OCI-LY1 (cell line): ENCODE results near the gene DNAJC15.
A peak's percentile ranks its signal among the peaks of the same experiment; 100 is the strongest.

Experiments used
- H2AFZ ChIP-seq: fragments of 200-600 bp; sonication (generic), shearing (Covaris generic); 2 replicates; pipeline ENCODE4 v1.6.0; 2014; ENCODE audit warnings: antibody characterized with exemption, mild to moderate bottlenecking, low read length
- H3F3A ChIP-seq: fragments of 200-600 bp; sonication (generic), shearing (Covaris generic); 2 replicates; pipeline ENCODE4 v1.6.0; 2014; ENCODE audit warnings: mild to moderate bottlenecking, antibody characterized with exemption, low read length, moderate library complexity; ENCODE audit not compliant: insufficient read depth
- H3K27ac ChIP-seq: fragments of 200-600 bp; sonication (generic); 2 replicates; pipeline ENCODE4 v1.5.1; 2014; ENCODE audit warnings: low read length, mixed run types, mild to moderate bottlenecking, low read depth; ENCODE audit not compliant: poor library complexity, severe bottlenecking
- H3K27me3 ChIP-seq: fragments of 200-600 bp; sonication (generic); 2 replicates; pipeline ENCODE4 v1.6.0; 2014; ENCODE audit warnings: antibody characterized with exemption, mild to moderate bottlenecking, low read length, moderate library complexity; ENCODE audit not compliant: insufficient read depth
- H3K36me3 ChIP-seq: fragments of 200-600 bp; sonication (generic); 2 replicates; pipeline ENCODE4 v1.6.1; 2014; ENCODE audit warnings: mild to moderate bottlenecking, antibody characterized with exemption, low read length, moderate library complexity, mixed read lengths; ENCODE audit not compliant: insufficient read depth
- H3K4me1 ChIP-seq: fragments of 200-600 bp; sonication (generic); 2 replicates; pipeline ENCODE4 v1.5.1; 2014; ENCODE audit warnings: mild to moderate bottlenecking, low read length, moderate library complexity; ENCODE audit not compliant: insufficient read depth, severe bottlenecking
- H3K4me2 ChIP-seq: fragments of 200-600 bp; sonication (generic), shearing (Covaris generic); 2 replicates; pipeline ENCODE4 v1.6.1; 2014; ENCODE audit warnings: low read length
- H3K4me3 ChIP-seq: fragments of 200-600 bp; sonication (generic); 2 replicates; pipeline ENCODE4 v1.5.1; 2014; ENCODE audit warnings: low read length, low read depth, mild to moderate bottlenecking, mixed read lengths; ENCODE audit not compliant: poor library complexity, severe bottlenecking
- H3K79me2 ChIP-seq: fragments of 200-600 bp; shearing (Covaris generic); 2 replicates; pipeline ENCODE4 v1.6.1; 2016; ENCODE audit warnings: mixed run types, low read length, mixed read lengths; ENCODE audit not compliant: insufficient read depth
- H3K9ac ChIP-seq: fragments of 200-600 bp; sonication (generic), shearing (Covaris generic); 2 replicates; pipeline ENCODE4 v1.6.1; 2014; ENCODE audit warnings: mild to moderate bottlenecking, low read length, mixed read lengths
- H3K9me2 ChIP-seq: fragments of 200-600 bp; sonication (generic), shearing (Covaris generic); 2 replicates; pipeline ENCODE4 v1.6.1; 2014; ENCODE audit warnings: low read depth, mild to moderate bottlenecking, low read length, mixed read lengths
- H3K9me3 ChIP-seq: fragments of 200-600 bp; shearing (Covaris generic); 2 replicates; pipeline ENCODE4 v1.6.1; 2014; ENCODE audit warnings: low read length, mixed read lengths
- H4K20me1 ChIP-seq: fragments of 200-600 bp; sonication (generic), shearing (Covaris generic); 2 replicates; pipeline ENCODE4 v1.6.0; 2016; ENCODE audit warnings: mild to moderate bottlenecking, low read length; ENCODE audit not compliant: insufficient read depth
- EZH2 ChIP-seq: fragments of 200-600 bp; sonication (generic), shearing (Covaris generic); IDR thresholded peaks from 2 replicates; pipeline ENCODE4 v1.8.0; 2017; ENCODE audit warnings: borderline replicate concordance, mixed run types, mild to moderate bottlenecking, antibody characterized with exemption, low read length, moderate library complexity, mixed read lengths
- TF ChIP-seq, protein P1 (sequence below): fragments of 200-600 bp; sonication (generic), shearing (Covaris generic); IDR thresholded peaks from 2 replicates; pipeline ENCODE4 v1.5.1; 2017; ENCODE audit warnings: mild to moderate bottlenecking, antibody characterized with exemption, low read length, moderate library complexity, mixed read lengths

DNAJC15 gene

DNA sequence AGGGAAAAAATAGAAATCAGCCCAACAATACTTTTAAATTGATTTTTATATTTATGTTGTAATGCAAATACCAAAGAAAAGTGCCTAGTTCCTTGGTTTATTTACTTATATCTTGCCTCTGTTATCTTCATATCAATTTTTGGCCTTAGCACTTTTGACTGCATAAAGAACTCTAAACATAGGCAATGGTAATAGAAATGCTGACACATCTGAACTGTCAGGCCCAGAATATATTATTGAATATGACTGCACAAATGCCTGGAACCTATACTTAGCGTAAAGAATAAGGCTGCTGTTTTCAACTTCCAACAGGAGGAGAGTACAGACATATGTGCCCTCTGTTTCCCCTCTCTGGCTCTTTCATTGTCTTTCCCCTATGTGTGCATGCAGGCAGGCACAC lies 91.1 kb downstream of the DNAJC15 start:
- Histone ChIP-seq H3K79me2 (no peaks in the 10 kb centered on the region), H3K9ac (no peak overlapping the region), H3K4me3 (no peak overlapping the region), H3K27me3 (no peaks in the 10 kb centered on the region), H3K4me1 (no peaks in the 10 kb centered on the region), H3K9me2 (no peaks in the 10 kb centered on the region), H4K20me1 (no peaks in the 10 kb centered on the region), H3K36me3 (no peaks in the 10 kb centered on the region), H3F3A (no peaks in the 10 kb centered on the region), H3K27ac (no peak overlapping the region), H2AFZ (no peak overlapping the region), H3K4me2 (no peak overlapping the region), H3K9me3 (no peaks in the 10 kb centered on the region)
- TF ChIP-seq, protein P1, sequence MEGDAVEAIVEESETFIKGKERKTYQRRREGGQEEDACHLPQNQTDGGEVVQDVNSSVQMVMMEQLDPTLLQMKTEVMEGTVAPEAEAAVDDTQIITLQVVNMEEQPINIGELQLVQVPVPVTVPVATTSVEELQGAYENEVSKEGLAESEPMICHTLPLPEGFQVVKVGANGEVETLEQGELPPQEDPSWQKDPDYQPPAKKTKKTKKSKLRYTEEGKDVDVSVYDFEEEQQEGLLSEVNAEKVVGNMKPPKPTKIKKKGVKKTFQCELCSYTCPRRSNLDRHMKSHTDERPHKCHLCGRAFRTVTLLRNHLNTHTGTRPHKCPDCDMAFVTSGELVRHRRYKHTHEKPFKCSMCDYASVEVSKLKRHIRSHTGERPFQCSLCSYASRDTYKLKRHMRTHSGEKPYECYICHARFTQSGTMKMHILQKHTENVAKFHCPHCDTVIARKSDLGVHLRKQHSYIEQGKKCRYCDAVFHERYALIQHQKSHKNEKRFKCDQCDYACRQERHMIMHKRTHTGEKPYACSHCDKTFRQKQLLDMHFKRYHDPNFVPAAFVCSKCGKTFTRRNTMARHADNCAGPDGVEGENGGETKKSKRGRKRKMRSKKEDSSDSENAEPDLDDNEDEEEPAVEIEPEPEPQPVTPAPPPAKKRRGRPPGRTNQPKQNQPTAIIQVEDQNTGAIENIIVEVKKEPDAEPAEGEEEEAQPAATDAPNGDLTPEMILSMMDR = no peak
- TF ChIP-seq EZH2 = no peak

DNA sequence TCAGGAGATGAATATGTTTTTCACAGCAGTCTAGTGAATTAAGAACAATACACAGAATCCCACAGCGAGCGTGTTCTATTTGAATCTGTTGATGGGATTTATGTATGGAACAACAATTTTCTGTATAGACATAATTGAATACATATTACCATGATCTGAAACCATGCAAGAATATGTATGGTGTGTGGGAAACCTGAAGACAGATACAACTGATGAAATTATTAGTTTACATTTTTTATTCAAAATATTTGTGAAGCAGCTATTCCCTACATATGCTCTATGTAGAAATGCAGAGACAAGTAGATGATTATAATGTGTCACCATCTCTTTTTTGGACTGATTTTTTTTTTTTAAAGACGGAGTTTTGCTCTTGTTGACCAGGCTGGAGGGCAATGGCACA lies 91.8 kb downstream of the DNAJC15 start:
- Histone ChIP-seq H3K27ac (no peak overlapping the region), H3K9me3 (no peaks in the 10 kb centered on the region), H3K27me3 (no peaks in the 10 kb centered on the region), H3K9me2 (no peaks in the 10 kb centered on the region), H3K79me2 (no peaks in the 10 kb centered on the region), H3K9ac (no peak overlapping the region), H3F3A (no peaks in the 10 kb centered on the region), H3K4me3 (no peak overlapping the region), H4K20me1 (no peaks in the 10 kb centered on the region), H3K4me2 (no peak overlapping the region), H3K4me1 (no peaks in the 10 kb centered on the region), H2AFZ (no peak overlapping the region), H3K36me3 (no peaks in the 10 kb centered on the region)
- no peak for TF ChIP-seq EZH2
- TF ChIP-seq, protein P1 = no peak

DNA sequence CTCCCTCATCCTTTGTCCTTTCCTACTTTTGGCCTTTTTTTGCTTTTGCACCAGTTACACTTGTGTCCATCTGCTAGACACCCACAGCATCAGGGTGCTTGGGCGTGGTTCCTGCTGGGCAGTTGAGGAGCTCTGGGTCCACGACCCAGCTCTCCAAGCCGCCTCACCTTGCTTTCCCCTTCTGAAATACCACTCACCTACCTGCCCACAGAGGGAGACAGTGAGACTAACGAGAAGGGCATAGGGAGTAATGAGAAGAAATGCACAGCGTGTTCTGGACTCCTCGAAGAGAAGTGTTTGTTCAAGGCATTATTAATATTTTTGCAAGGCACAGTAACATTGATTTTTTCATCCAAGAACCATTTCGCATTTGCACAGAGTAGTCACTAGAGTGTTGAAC lies 92.9 kb downstream of the DNAJC15 start:
- Histone ChIP-seq H3K4me3 (no peak overlapping the region), H3K4me1 (no peaks in the 10 kb centered on the region), H3F3A (no peaks in the 10 kb centered on the region), H3K9me2 (no peaks in the 10 kb centered on the region), H3K9ac (no peak overlapping the region), H3K27ac (no peak overlapping the region), H3K4me2 (no peak overlapping the region), H3K9me3 (no peaks in the 10 kb centered on the region), H4K20me1 (no peaks in the 10 kb centered on the region), H3K79me2 (no peaks in the 10 kb centered on the region), H3K27me3 (no peaks in the 10 kb centered on the region), H2AFZ (no peak overlapping the region), H3K36me3 (no peaks in the 10 kb centered on the region)
- TF ChIP-seq, protein P1 = peak; percentile 65
- TF ChIP-seq EZH2 = no peak
